Mesenchymal stem cell (in vitro differentiated cells and primary cell): ENCODE results near the gene BLTP3B.
A peak's percentile ranks its signal among the peaks of the same experiment; 100 is the strongest.

Source experiments
- DNase-seq: peaks from one replicate; pipeline ENCODE4 v3.0.0-alpha.2; 2013
- H2AFZ ChIP-seq: one replicate; pipeline ENCODE4 v1.6.1; 2013; ENCODE audit warnings: low read depth, mild to moderate bottlenecking, control low read depth, inconsistent platforms, low read length, moderate library complexity
- H2AK5ac ChIP-seq: 2 replicates; pipeline ENCODE4 v1.6.1; 2013; ENCODE audit warnings: low read length, moderate library complexity, mild to moderate bottlenecking, inconsistent platforms; ENCODE audit not compliant: severe bottlenecking
- H2BK120ac ChIP-seq: one replicate; pipeline ENCODE4 v1.6.1; 2013; ENCODE audit warnings: low read depth, mild to moderate bottlenecking, inconsistent platforms, low read length, moderate library complexity
- H2BK12ac ChIP-seq, 2 experiments: one replicate each; pipeline ENCODE4 v1.6.1; 2013; ENCODE audit warnings: inconsistent platforms in 2 of 2, low read length in 2 of 2, mild to moderate bottlenecking in 2 of 2, moderate library complexity in 2 of 2, control low read depth in 1 of 2
- H2BK15ac ChIP-seq: one replicate; pipeline ENCODE4 v1.6.1; 2013; ENCODE audit warnings: mild to moderate bottlenecking, low read depth, inconsistent platforms; ENCODE audit not compliant: poor library complexity, severe bottlenecking
- H2BK5ac ChIP-seq: 2 replicates; pipeline ENCODE4 v1.6.1; 2013; ENCODE audit warnings: low read depth, mild to moderate bottlenecking, low read length, control low read depth, inconsistent platforms; ENCODE audit not compliant: poor library complexity, severe bottlenecking
- H3K14ac ChIP-seq, 2 experiments: one replicate each; pipeline ENCODE4 v1.6.1; 2013; ENCODE audit warnings: inconsistent platforms in 2 of 2, low read length in 2 of 2, control low read depth in 1 of 2, mild to moderate bottlenecking in 1 of 2, moderate library complexity in 1 of 2
- H3K18ac ChIP-seq, 2 experiments: one replicate each; pipeline ENCODE4 v1.6.1; 2013; ENCODE audit warnings: inconsistent platforms in 2 of 2, low read length in 2 of 2, control low read depth in 1 of 2, low read depth in 1 of 2, mild to moderate bottlenecking in 1 of 2
- H3K23ac ChIP-seq, 2 experiments: one replicate each; pipeline ENCODE4 v1.6.1; 2013; ENCODE audit warnings: inconsistent platforms in 2 of 2, low read length in 2 of 2, mild to moderate bottlenecking in 2 of 2, moderate library complexity in 2 of 2, control low read depth in 1 of 2
- H3K27ac ChIP-seq: 2 replicates; pipeline ENCODE4 v1.5.1; 2013; ENCODE audit warnings: mild to moderate bottlenecking, moderate library complexity, low read length, control low read depth, inconsistent platforms; ENCODE audit not compliant: poor library complexity, severe bottlenecking
- H3K27me3 ChIP-seq, 2 experiments: 2 replicates each; pipeline versions ENCODE4 v1.6.1 to v1.7.0; 2013; ENCODE audit warnings: low read length in 2 of 2, mild to moderate bottlenecking in 2 of 2, moderate library complexity in 2 of 2, control low read depth in 1 of 2, inconsistent platforms in 1 of 2; ENCODE audit not compliant: control insufficient read depth in 1 of 2, insufficient read depth in 1 of 2
- H3K36me3 ChIP-seq, 2 experiments: 2 replicates each; pipeline versions ENCODE4 v1.6.1 to v1.7.0; 2013; ENCODE audit warnings: low read length in 2 of 2, control low read depth in 1 of 2, inconsistent platforms in 1 of 2, low read depth in 1 of 2, mild to moderate bottlenecking in 1 of 2; ENCODE audit not compliant: insufficient read depth in 2 of 2, control insufficient read depth in 1 of 2
- H3K4ac ChIP-seq, 2 experiments: one replicate each; pipeline ENCODE4 v1.6.1; 2013; ENCODE audit warnings: inconsistent platforms in 2 of 2, low read length in 2 of 2, mild to moderate bottlenecking in 2 of 2, moderate library complexity in 2 of 2, control low read depth in 1 of 2, low read depth in 1 of 2
- H3K4me1 ChIP-seq: 2 replicates; pipeline ENCODE4 v1.6.1; 2013; ENCODE audit warnings: low read depth, low read length, control low read depth; ENCODE audit not compliant: control insufficient read depth, insufficient read depth
- H3K4me2 ChIP-seq: 2 replicates; pipeline ENCODE4 v1.6.1; 2013; ENCODE audit warnings: low read length, mild to moderate bottlenecking, inconsistent platforms; ENCODE audit not compliant: poor library complexity, severe bottlenecking
- H3K4me3 ChIP-seq, 2 experiments: 2 replicates each; pipeline versions ENCODE4 v1.5.1 to v1.7.0; 2013; ENCODE audit warnings: low read length in 2 of 2, mild to moderate bottlenecking in 2 of 2, control low read depth in 1 of 2, low read depth in 1 of 2; ENCODE audit not compliant: insufficient read depth in 1 of 2
- H3K79me1 ChIP-seq: replicated peaks from 2 replicates; pipeline ENCODE4 v1.6.1; 2013; ENCODE audit warnings: mild to moderate bottlenecking, control low read depth, low read length, inconsistent platforms; ENCODE audit not compliant: poor library complexity, severe bottlenecking
- H3K9ac ChIP-seq: 2 replicates; pipeline ENCODE4 v1.7.0; 2013; ENCODE audit warnings: mild to moderate bottlenecking, low read length, moderate library complexity
- H3K9me3 ChIP-seq: 2 replicates; pipeline ENCODE4 v1.7.0; 2013; ENCODE audit warnings: mild to moderate bottlenecking, low read length; ENCODE audit not compliant: control insufficient read depth
- H4K8ac ChIP-seq: one replicate; pipeline ENCODE4 v1.6.1; 2013; ENCODE audit warnings: inconsistent platforms, mild to moderate bottlenecking, low read length, moderate library complexity
- H4K91ac ChIP-seq: one replicate; pipeline ENCODE4 v1.6.1; 2013; ENCODE audit warnings: mild to moderate bottlenecking, low read length, inconsistent platforms
- WGBS: methylation state at CpG from one replicate; pipeline ENCODE4 v1.1.7; 2013; ENCODE audit warnings: mixed read lengths; 5-methylcytosine and 5-hydroxymethylcytosine counted together

Gene BLTP3B

GRCh38 chr12:100173111-100173510 lies 30.4 kb upstream of the BLTP3B start:
- no peak for DNase-seq
- H3K27me3 ChIP-seq = no peaks in the 10 kb centered on the region
- H3K36me3 ChIP-seq = peaks cover 0 to 5% of the 10 kb centered on the region in 2 experiments
- 70% methylated on average over 4 of the region's 6 CpGs for WGBS
- no peak overlapping the region for H2BK5ac ChIP-seq
- no peaks in the 10 kb centered on the region for H3K79me1 ChIP-seq
- no peak overlapping the region for H3K23ac ChIP-seq
- H2BK120ac ChIP-seq = no peak overlapping the region
- H3K14ac ChIP-seq = no peak overlapping the region
- H2AK5ac ChIP-seq = no peak overlapping the region
- no peaks in the 10 kb centered on the region for H3K9me3 ChIP-seq
- H3K27ac ChIP-seq = no peak overlapping the region
- no peak overlapping the region for H2BK15ac ChIP-seq
- no peak overlapping the region for H3K4me3 ChIP-seq
- no peak overlapping the region for H3K9ac ChIP-seq
- no peak overlapping the region for H3K4me2 ChIP-seq
- no peak overlapping the region for H4K91ac ChIP-seq
- H2AFZ ChIP-seq = no peak overlapping the region
- H2BK12ac ChIP-seq = no peak overlapping the region
- H3K4me1 ChIP-seq = no peaks in the 10 kb centered on the region
- no peak overlapping the region for H3K18ac ChIP-seq
- no peak overlapping the region for H3K4ac ChIP-seq
- H4K8ac ChIP-seq = no peak overlapping the region

- Histone ChIP-seq H4K91ac (no peak overlapping the region), H3K4me3 (no peak overlapping the region), H3K27ac (no peak overlapping the region), H3K18ac (no peak overlapping the region), H3K79me1 (no peaks in the 10 kb centered on the region), H3K9me3 (no peaks in the 10 kb centered on the region), H3K4ac (no peak overlapping the region), H4K8ac (no peak overlapping the region), H3K14ac (no peak overlapping the region), H3K27me3 (no peaks in the 10 kb centered on the region), H2BK5ac (no peak overlapping the region), H3K4me1 (no peaks in the 10 kb centered on the region), H2AFZ (no peak overlapping the region), H2BK12ac (no peak overlapping the region), H2BK15ac (no peak overlapping the region), H3K36me3 (peaks cover 0 to 5% of the 10 kb centered on the region in 2 experiments), H3K23ac (no peak overlapping the region), H3K9ac (no peak overlapping the region), H2AK5ac (no peak overlapping the region), H2BK120ac (no peak overlapping the region), H3K4me2 (no peak overlapping the region)
- no peak for DNase-seq
Observed at GRCh38 chr12:100171248-100171647, 28.6 kb upstream of the BLTP3B start.

GRCh38 chr12:100170313-100170858 lies 27.7 kb upstream of the BLTP3B start:
- Histone ChIP-seq H4K91ac (no peak overlapping the region), H2BK15ac (no peak overlapping the region), H3K9ac (no peak overlapping the region), H3K36me3 (peaks cover 0 to 5% of the 10 kb centered on the region in 2 experiments), H4K8ac (no peak overlapping the region), H3K18ac (no peak overlapping the region), H3K4me1 (no peaks in the 10 kb centered on the region), H3K23ac (no peak overlapping the region), H3K27me3 (no peaks in the 10 kb centered on the region), H2AK5ac (no peak overlapping the region), H3K14ac (peak overlapping the region in 1 of 2 experiments; percentile 9), H3K4ac (no peak overlapping the region), H3K4me2 (no peak overlapping the region), H2BK120ac (no peak overlapping the region), H2BK12ac (no peak overlapping the region), H3K4me3 (peak overlapping the region in 1 of 2 experiments; percentile 1), H3K9me3 (no peaks in the 10 kb centered on the region), H3K27ac (no peak overlapping the region), H2AFZ (no peak overlapping the region), H3K79me1 (no peaks in the 10 kb centered on the region), H2BK5ac (no peak overlapping the region)
- no peak for DNase-seq
- WGBS = 94% methylated on average over 7 of the region's 7 CpGs

GRCh38 chr12:100169345-100169744 lies 26.7 kb upstream of the BLTP3B start:
- no peak overlapping the region for H2AK5ac ChIP-seq
- WGBS = 93% methylated on average over 9 of the region's 9 CpGs
- no peak overlapping the region for H3K4me3 ChIP-seq
- no peak overlapping the region for H2BK15ac ChIP-seq
- no peak overlapping the region for H2BK12ac ChIP-seq
- no peak for DNase-seq
- H3K79me1 ChIP-seq = no peaks in the 10 kb centered on the region
- no peak overlapping the region for H3K23ac ChIP-seq
- no peak overlapping the region for H4K8ac ChIP-seq
- H2AFZ ChIP-seq = no peak overlapping the region
- no peaks in the 10 kb centered on the region for H3K4me1 ChIP-seq
- H3K14ac ChIP-seq = no peak overlapping the region
- H3K4ac ChIP-seq = no peak overlapping the region
- H2BK120ac ChIP-seq = no peak overlapping the region
- H2BK5ac ChIP-seq = no peak overlapping the region
- no peak overlapping the region for H4K91ac ChIP-seq
- H3K9me3 ChIP-seq = no peaks in the 10 kb centered on the region
- H3K9ac ChIP-seq = no peak overlapping the region
- H3K27ac ChIP-seq = no peak overlapping the region
- no peaks in the 10 kb centered on the region for H3K27me3 ChIP-seq
- H3K36me3 ChIP-seq = peaks cover 0 to 5% of the 10 kb centered on the region in 2 experiments
- H3K4me2 ChIP-seq = no peak overlapping the region
- H3K18ac ChIP-seq = no peak overlapping the region
